Measurements from ENCODE around the gene MAD1L1.

Gene MAD1L1

GRCh38 chr7:1899951-1900762, 332.6 kb downstream of the MAD1L1 start:
- no peak for DNase-seq

- no peak for DNase-seq
Observed at GRCh38 chr7:1899196-1899595, 333.5 kb downstream of the MAD1L1 start.

- DNase-seq, result no peak
Observed at GRCh38 chr7:1898628-1899185, 334.0 kb downstream of the MAD1L1 start.

- no peak for DNase-seq
Observed at GRCh38 chr7:1897861-1898627, 334.7 kb downstream of the MAD1L1 start.

- no peak for DNase-seq
Observed at GRCh38 chr7:1897076-1897860, 335.5 kb downstream of the MAD1L1 start.

GRCh38 chr7:1895664-1896515, 336.9 kb downstream of the MAD1L1 start:
- DNase-seq, result no peak

GRCh38 chr7:1894906-1895663, 337.7 kb downstream of the MAD1L1 start:
- DNase-seq, result no peak

GRCh38 chr7:1894313-1894900, 338.3 kb downstream of the MAD1L1 start:
- no peak for DNase-seq

GRCh38 chr7:1893451-1893850, 339.3 kb downstream of the MAD1L1 start:
- no peak for DNase-seq

GRCh38 chr7:1893036-1893435, 339.7 kb downstream of the MAD1L1 start:
- DNase-seq, result no peak

GRCh38 chr7:1892011-1892965, 340.5 kb downstream of the MAD1L1 start:
- DNase-seq, result no peak

- DNase-seq, result no peak
Observed at GRCh38 chr7:1890289-1891235, 342.2 kb downstream of the MAD1L1 start.

- no peak for DNase-seq
Observed at GRCh38 chr7:1889556-1890181, 343.1 kb downstream of the MAD1L1 start.

- no peak for DNase-seq
Observed at GRCh38 chr7:1889091-1889490, 343.7 kb downstream of the MAD1L1 start.

- DNase-seq, result no peak
Observed at GRCh38 chr7:1888425-1888824, 344.3 kb downstream of the MAD1L1 start.

- no peak for DNase-seq
Observed at GRCh38 chr7:1887251-1887650, 345.5 kb downstream of the MAD1L1 start.

GRCh38 chr7:1886361-1887064, 346.2 kb downstream of the MAD1L1 start:
- DNase-seq, result no peak

Data from NCI-H1417 treated with DMSO at 0.1 percent for 48 hours (cell line).